Esophagus squamous epithelium (tissue), 4 donors: ENCODE data around the gene ITPR2.

Source experiments
- POLR2A ChIP-seq, 4 donors: fragments of 450-650 bp; IDR thresholded peaks; one replicate each; pipeline ENCODE4 v1.6.1; 2017; ENCODE audit warnings: antibody characterized with exemption in 4 of 4, mild to moderate bottlenecking in 4 of 4, moderate library complexity in 3 of 4
- TF ChIP-seq, protein P1 (sequence below), 6 experiments: fragments of 450-650 bp in 4 of 6; fragments of 200-600 bp in 2 of 6; sonication (generic) in 2 of 6; IDR thresholded peaks; one replicate each; pipeline ENCODE4 v1.5.1; 2016 to 2019; ENCODE audit warnings: antibody characterized with exemption in 6 of 6, mild to moderate bottlenecking in 4 of 6, moderate library complexity in 4 of 6

DNA sequence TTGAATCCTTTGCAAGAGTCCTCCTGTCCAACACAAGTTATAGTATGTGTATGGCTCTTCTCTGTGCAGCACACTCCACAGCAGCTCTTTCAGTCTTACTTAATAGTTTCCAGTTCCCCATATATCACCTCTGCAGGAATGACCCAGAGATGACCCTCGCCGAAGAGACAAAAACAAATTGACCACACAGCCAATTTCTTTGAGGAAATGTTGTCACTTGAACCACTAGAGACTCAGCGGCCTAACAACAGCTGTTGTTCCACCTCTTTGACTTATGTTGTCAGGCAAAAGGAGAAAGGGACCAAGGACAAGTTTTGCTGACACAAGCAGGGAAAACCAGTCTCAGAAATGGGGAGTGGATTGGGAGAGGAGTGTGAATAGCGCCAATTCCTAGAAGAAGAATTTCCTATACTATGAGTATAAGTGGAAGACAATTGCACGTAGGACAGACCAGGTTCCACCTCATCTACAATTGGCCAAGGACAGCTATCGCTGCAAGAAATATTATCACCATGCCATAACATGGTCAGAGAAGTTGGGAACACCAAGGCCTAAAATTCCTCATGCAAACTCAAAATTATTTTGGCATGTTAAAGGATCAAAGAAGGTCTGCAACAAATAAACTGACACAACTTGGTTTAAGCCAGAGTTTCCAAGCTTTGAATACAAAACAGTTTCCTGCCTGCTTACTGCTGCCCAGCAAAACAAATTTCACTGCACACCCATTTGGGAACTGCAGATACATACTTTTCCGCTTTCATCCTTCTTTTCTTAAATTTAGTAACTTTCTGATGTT lies 41.7 kb upstream of the ITPR2 start:
- TF ChIP-seq, protein P1, sequence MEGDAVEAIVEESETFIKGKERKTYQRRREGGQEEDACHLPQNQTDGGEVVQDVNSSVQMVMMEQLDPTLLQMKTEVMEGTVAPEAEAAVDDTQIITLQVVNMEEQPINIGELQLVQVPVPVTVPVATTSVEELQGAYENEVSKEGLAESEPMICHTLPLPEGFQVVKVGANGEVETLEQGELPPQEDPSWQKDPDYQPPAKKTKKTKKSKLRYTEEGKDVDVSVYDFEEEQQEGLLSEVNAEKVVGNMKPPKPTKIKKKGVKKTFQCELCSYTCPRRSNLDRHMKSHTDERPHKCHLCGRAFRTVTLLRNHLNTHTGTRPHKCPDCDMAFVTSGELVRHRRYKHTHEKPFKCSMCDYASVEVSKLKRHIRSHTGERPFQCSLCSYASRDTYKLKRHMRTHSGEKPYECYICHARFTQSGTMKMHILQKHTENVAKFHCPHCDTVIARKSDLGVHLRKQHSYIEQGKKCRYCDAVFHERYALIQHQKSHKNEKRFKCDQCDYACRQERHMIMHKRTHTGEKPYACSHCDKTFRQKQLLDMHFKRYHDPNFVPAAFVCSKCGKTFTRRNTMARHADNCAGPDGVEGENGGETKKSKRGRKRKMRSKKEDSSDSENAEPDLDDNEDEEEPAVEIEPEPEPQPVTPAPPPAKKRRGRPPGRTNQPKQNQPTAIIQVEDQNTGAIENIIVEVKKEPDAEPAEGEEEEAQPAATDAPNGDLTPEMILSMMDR (IDR thresholded peaks at IDR 0.05): no peak
- no peak for TF ChIP-seq POLR2A (IDR thresholded peaks at IDR 0.05)
